H1 (cell line): Measurements from ENCODE around the gene TMEM144. TPM values are rescaled to one million over a fixed set of nuclear protein-coding genes. Genes with fewer than 3 reads are reported as not detected.

Source experiments
- YY1 ChIP-seq: IDR thresholded peaks from 2 replicates; pipeline ENCODE4 v1.6.1; 2011; ENCODE audit warnings: low read depth, mild to moderate bottlenecking, low read length
- polyA plus RNA-seq, 7 experiments: library from polyadenylated mRNA; depleted of rRNA in 3 of 7; stranded (reverse) in 5 of 7; unstranded in 2 of 7; fragments of >200 nt in 5 of 7; fragments of 200-250 nt in 2 of 7; gene quantifications; 1 replicate in 5 of 7; 2 replicates in 1 of 7; 4 replicates in 1 of 7; pipeline versions ENCODE4 v1.2.1 to v1.2.3, GENCODE V29; 2011 to 2013; ENCODE audit warnings: missing spikeins in 2 of 7, mixed read lengths in 2 of 7
- total RNA-seq: library from RNA; stranded (reverse); fragmentation: NEBNext Ultra II Directional; extraction: Animal tissue kit (Norgen Biotek cat#: 25700); gene quantifications from 2 replicates; pipeline ENCODE4 v1.2.1, GENCODE V29; 2021

Gene TMEM144
- total and polyA plus RNA-seq, 2 of the 8 experiments (the other 6 are each of a cell fraction or from before 2014, with no cell fraction given) = 1.9 to 2.6 TPM

DNA sequence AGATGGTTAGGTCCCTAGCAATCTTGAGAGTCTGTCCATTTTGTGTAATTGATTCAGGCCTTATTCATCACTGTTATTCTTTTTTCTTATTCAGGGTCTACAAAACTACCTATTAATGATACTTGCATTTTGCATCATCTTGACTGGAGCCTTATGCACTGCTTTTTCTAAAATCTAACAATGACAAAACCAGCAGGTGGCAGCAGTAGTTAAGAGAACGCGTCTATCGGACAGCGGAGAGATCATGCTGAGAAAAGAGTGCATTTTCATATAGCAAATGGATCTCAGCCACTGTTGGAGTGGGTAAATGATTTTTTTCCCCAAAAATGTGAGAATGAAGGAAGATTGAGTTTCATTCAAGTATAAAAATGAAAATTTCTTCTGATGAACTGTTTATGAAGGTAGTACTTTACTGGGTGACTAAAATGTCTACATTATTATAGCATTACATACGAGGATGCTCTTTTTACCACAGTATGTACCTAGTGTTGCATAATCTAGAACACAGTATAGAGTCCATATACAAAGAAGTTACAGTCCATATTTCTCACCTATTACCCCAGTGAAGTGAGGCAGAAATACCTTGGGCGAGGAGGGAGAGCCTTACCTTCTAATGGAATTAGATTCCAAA, 43.2 kb downstream of the TMEM144 start (continued):
- no peak for TF ChIP-seq YY1
